HG02943 (cell line): ENCODE results near the gene SFMBT2.
"Not testable (repeated sequence)": the region's sequence is repeated elsewhere in the genome, so short reads cannot be mapped to it uniquely, and the experiment has no call there.

Experiments
- ATAC-seq: cut with Tn5 transposase; IDR thresholded peaks from one replicate; pipeline ENCODE4 v1.9.1; 2021; ENCODE audit warnings: mild to moderate bottlenecking, low read depth, moderate library complexity; ENCODE audit not compliant: unreplicated experiment

SFMBT2 gene

DNA sequence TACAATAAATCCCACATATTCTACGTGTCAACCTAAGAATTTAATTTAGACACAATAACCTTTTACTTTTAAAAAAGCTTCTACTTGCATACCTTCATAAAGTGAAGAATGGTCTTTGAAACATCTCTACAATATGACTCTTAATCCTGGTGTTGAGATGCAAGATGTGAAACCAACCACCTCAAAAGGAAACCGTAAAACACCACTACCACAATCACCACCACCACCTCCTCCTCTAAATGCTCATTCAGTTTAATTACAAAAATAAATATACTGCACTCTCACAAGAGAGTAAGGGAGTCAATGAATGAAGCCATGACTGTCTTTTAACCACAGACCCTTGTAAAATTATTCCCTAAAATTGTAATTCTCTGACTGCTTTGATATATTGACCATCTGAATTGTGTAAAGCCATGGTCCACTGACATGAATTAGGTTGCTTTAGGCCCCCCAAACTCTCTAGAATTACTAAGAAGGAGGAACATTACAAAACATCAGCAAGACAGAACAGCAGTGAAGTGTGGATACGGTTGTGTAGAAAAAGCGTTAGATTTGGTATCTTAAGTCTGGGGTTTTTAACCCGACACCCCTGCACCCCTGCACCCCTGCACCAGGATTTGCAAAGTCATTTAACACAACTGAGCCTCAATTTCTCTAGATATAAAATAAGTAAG is 171.4 kb downstream of the SFMBT2 start:
- peak; percentile 52 for ATAC-seq

DNA sequence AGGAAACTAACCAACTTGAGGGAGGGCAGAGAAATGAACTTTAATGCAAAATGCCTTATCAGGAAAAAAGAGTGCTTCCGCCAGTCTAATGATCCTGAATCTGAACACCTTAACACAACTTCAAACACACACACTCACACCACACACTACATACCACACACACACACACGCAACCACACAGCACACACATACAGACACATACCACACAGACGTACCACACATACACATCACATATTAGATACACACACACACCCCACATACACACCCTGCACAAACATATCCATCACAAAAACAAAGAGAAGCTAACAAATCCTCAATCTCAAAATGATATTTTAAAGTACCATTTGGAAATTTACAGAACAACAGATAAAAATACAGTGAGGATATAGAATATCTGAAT is 175.5 kb downstream of the SFMBT2 start:
- no peak for ATAC-seq

- no peak for ATAC-seq
These were observed 176.7 kb downstream of the SFMBT2 start for GRCh38 chr10:7234109-7234508.

GRCh38 chr10:7233259-7233991 is 177.4 kb downstream of the SFMBT2 start:
- ATAC-seq: no peak

DNA sequence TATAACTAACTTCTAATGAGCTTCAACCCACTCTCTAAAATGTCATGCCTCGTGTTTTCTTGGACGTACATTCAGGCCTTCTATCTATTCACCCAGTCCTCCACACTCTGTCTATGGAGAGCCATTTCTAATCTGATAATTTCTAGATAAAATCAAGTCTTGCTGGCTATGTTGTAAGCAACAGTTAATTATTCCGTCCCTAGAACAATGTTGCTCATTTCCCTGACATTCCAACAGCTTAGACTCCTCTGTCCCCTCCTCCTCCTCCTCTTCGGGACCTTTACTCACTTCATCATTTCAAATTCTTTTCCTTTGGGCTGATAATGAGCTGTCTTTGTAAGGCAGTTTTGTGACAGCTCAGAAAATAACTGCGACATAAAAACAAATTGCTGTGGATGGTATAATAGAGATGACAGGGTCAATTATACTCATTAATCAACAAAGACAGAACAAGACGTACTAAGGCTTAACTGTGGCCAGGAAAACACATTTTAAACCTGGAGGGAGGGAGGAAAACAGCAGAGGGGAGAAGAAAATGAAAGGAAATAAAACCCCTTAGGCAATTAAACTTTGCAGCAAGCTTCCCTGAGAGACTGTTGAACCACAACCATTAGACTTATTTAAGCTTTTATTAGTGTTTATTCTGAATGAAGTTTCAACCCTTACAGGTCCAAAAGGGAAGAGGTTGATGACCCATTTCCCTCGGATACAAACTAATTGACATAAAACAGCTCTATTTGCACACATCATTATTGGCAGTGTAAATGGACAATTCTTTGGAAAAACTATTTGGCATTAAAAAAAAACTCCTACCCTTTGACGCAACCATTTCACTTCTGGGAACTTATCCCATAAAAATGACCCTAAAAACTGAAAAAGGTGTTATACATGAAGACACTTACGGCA is 179.1 kb downstream of the SFMBT2 start:
- ATAC-seq: no peak

DNA sequence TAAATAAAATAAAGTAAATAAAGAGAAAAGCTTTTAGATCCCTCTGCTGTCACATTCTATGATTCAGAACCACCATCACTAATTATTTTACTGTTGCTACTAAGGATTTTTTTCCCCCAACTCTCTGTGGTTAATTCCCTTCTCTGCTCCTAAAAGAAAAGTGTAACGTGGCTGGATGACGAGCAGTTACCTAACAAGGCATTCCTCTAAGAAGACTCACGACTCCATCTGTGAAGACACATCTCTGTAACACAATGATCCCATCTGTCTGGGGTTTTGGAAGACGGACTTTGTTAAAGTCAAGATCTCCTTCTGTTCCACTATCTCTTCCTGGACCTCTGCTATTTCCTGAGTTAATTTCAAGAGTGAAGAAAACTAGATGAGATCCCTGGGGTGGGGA is 179.9 kb downstream of the SFMBT2 start:
- no peak for ATAC-seq

DNA sequence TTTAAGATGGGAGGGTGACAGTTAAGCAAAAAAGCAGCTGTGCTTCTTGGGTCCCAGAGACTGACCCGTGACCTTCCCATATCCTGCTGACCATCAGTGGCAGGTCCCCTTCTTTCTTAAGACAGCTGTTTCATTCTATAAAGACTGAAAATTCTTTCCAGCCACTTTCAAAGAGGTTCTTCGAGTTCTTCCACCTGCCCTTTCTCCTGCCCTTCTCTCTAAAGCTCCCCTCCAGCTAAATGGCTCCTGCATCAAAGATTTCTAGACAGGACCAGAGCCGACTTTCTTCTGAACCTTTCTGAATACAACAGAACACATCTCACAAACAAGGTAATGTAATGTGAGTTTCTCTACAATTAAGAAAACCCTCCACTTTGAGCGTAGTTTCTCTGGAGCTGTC is 180.8 kb downstream of the SFMBT2 start:
- ATAC-seq: no peak

GRCh38 chr10:7225133-7225532 is 185.7 kb downstream of the SFMBT2 start:
- ATAC-seq: no peak

GRCh38 chr10:7218968-7219367 is 191.9 kb downstream of the SFMBT2 start:
- no peak for ATAC-seq

DNA sequence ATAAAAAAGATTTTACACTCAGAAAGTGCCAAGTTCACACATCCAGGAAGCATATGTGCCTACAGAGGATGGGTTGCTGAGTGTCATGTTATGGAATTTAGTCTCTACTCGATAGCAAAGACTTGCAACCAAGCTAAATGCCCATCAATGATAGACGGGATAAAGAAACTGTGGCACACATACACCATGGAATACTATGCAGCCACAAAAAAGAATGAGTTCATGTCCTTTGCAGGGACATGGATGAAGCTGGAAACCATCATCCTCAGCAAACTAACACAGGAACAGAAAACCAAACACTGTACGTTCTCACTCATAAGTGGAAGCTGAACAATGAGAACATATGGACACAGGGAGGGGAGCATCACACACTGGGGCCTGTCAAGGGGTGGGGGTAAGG is 198.1 kb downstream of the SFMBT2 start:
- not testable (repeated sequence) for ATAC-seq

- no peak for ATAC-seq
These were observed 198.8 kb downstream of the SFMBT2 start for GRCh38 chr10:7211857-7212577.

- no peak for ATAC-seq
These were observed 200.3 kb downstream of the SFMBT2 start for GRCh38 chr10:7210516-7210915.

GRCh38 chr10:7209458-7209857 is 201.4 kb downstream of the SFMBT2 start:
- ATAC-seq: no peak

GRCh38 chr10:7206412-7207100 is 204.3 kb downstream of the SFMBT2 start:
- ATAC-seq: no peak

GRCh38 chr10:7205656-7206055 is 205.2 kb downstream of the SFMBT2 start:
- no peak for ATAC-seq

GRCh38 chr10:7202793-7203355 is 208.0 kb downstream of the SFMBT2 start:
- no peak for ATAC-seq

DNA sequence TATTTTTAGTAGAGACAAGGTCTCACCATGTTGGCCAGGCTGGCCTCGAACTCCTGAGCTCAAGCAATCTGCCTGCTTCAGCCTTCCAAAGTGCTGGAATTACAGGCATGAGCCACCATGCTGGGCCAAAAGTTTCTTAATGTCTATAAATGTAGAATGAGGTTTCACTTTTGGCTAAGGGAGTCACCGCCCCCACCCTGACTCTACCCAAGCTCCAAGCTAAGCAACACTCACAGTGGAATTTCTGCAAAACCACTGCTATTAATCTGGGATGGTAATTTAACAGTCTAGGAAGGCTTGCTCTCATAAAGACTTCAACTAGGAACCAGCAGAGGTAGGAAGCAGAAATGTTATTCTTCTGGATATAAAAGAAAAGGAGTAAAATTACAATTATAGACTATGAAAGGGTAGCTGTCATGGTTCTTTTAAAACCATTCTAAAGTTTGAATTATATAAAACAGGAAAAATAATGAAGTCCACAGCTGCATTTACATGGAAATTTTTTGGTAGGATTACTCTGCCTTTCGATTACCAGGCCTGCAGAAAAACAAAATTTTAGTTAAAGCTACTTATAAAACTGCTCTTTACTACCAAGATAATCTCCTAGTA is 211.6 kb downstream of the SFMBT2 start:
- ATAC-seq: no peak

DNA sequence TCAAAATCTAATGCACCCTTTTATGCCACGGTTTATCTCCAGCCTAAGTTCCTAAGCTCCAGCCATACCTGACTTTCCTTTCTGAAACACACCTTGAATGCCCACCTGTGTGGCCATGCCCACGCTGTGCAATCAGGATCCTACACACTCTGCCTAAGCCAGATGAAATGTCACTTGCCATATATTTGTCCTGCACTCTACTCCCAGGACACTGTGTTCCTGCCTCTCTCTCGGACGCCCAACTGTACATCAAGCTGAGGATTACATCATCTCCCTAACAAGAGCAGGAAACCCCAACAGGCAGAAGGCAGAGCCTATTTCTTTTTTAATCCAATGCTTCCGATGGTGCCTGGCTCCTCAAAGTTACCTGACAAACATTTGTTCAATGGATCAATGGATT is 214.6 kb downstream of the SFMBT2 start:
- ATAC-seq: no peak

GRCh38 chr10:7195118-7195517 is 215.7 kb downstream of the SFMBT2 start:
- no peak for ATAC-seq
